ENCODE measurements around the gene AHNAK2. TPM values are rescaled to one million over a fixed set of nuclear protein-coding genes. Genes with fewer than 3 reads are reported as not detected.
"Not testable (repeated sequence)": the region's sequence is repeated elsewhere in the genome, so short reads cannot be mapped to it uniquely, and the experiment has no call there.

The AHNAK2 gene
- total RNA-seq, 2 donors from 2014 or later = 5.1 to 21.5 TPM

- no peak overlapping the region for H3K27ac ChIP-seq
- no peaks in the 10 kb centered on the region for H3K4me1 ChIP-seq
- H3K9ac ChIP-seq (ENCODE audit: low read depth in 2 of 2, low read length in 2 of 2) = no peak overlapping the region
- H3K27me3 ChIP-seq = no peaks in the 10 kb centered on the region
- no peak for DNase-seq
- TF ChIP-seq CTCF (IDR thresholded peaks at IDR 0.05) = no peak
- no peak overlapping the region for H3K4me3 ChIP-seq
- intact Hi-C loops (cut with DNase I) = no loop called here
- no peaks in the 10 kb centered on the region for H3K36me3 ChIP-seq
- H3K9me3 ChIP-seq = no peaks in the 10 kb centered on the region
Observed at GRCh38 chr14:104912053-104912452, 66.1 kb downstream of the AHNAK2 start.

- Histone ChIP-seq H3K9ac (ENCODE audit: low read depth in 2 of 2, low read length in 2 of 2) (no peak overlapping the region), H3K4me3 (no peak overlapping the region), H3K9me3 (no peaks in the 10 kb centered on the region), H3K4me1 (no peaks in the 10 kb centered on the region), H3K27ac (no peak overlapping the region), H3K36me3 (no peaks in the 10 kb centered on the region), H3K27me3 (no peaks in the 10 kb centered on the region)
- no peak for DNase-seq
- TF ChIP-seq CTCF (IDR thresholded peaks at IDR 0.05) = no peak
- intact Hi-C loops (cut with DNase I) = no loop called here
Observed at GRCh38 chr14:104908303-104908702, 69.9 kb downstream of the AHNAK2 start.

- H3K36me3 ChIP-seq; H3K4me1 ChIP-seq; DNase-seq; H3K4me3 ChIP-seq; H3K27me3 ChIP-seq; H3K9ac ChIP-seq (ENCODE audit: low read depth in 2 of 2, low read length in 2 of 2); H3K9me3 ChIP-seq; H3K27ac ChIP-seq; intact Hi-C loops (cut with DNase I): not testable (repeated sequence)
Observed at GRCh38 chr14:104905579-104905933, 72.6 kb downstream of the AHNAK2 start.

- H3K9ac ChIP-seq (ENCODE audit: low read depth in 2 of 2, low read length in 2 of 2); H3K27ac ChIP-seq; intact Hi-C loops (cut with DNase I); H3K27me3 ChIP-seq; DNase-seq; H3K36me3 ChIP-seq; H3K9me3 ChIP-seq; H3K4me3 ChIP-seq; H3K4me1 ChIP-seq: not testable (repeated sequence)
Observed at GRCh38 chr14:104904650-104905578, 73.3 kb downstream of the AHNAK2 start.

GRCh38 chr14:104903990-104904389 is 74.2 kb downstream of the AHNAK2 start:
- intact Hi-C loops (cut with DNase I) = no loop called here
- TF ChIP-seq CTCF (IDR thresholded peaks at IDR 0.05) = no peak
- Histone ChIP-seq H3K9ac (ENCODE audit: low read depth in 2 of 2, low read length in 2 of 2) (no peak overlapping the region), H3K27ac (no peak overlapping the region), H3K4me3 (no peak overlapping the region), H3K4me1 (no peaks in the 10 kb centered on the region), H3K27me3 (no peaks in the 10 kb centered on the region), H3K36me3 (no peaks in the 10 kb centered on the region), H3K9me3 (no peaks in the 10 kb centered on the region)
- DNase-seq = no peak

- no peak for DNase-seq
- H3K27ac ChIP-seq = no peak overlapping the region
- H3K4me1 ChIP-seq = no peaks in the 10 kb centered on the region
- intact Hi-C loops (cut with DNase I) = no loop called here
- no peak overlapping the region for H3K4me3 ChIP-seq
- no peaks in the 10 kb centered on the region for H3K27me3 ChIP-seq
- H3K9ac ChIP-seq (ENCODE audit: low read depth in 2 of 2, low read length in 2 of 2) = no peak overlapping the region
- no peak for TF ChIP-seq CTCF (IDR thresholded peaks at IDR 0.05)
- H3K9me3 ChIP-seq = no peaks in the 10 kb centered on the region
- H3K36me3 ChIP-seq = no peaks in the 10 kb centered on the region
Observed at GRCh38 chr14:104900639-104901512, 77.3 kb downstream of the AHNAK2 start.

Measured in colonic mucosa (tissue), 4 donors.